Measurements from ENCODE around the gene ACBD6. TPM values are rescaled to one million over a fixed set of nuclear protein-coding genes. Genes with fewer than 3 reads are reported as not detected.

ACBD6 gene
- total RNA-seq, 1 donor from 2014 or later, result 34.4 TPM

GRCh38 chr1:180288940-180289339 is 213.4 kb downstream of the ACBD6 start:
- Histone ChIP-seq H3K27ac (no peak overlapping the region), H3K27me3 (no peaks in the 10 kb centered on the region), H3K4me1 (no peaks in the 10 kb centered on the region), H3K4me3 (no peak overlapping the region), H3K9me3 (no peaks in the 10 kb centered on the region), H3K36me3 (peaks cover 0 to 14% of the 10 kb centered on the region in 2 donors)
- DNase-seq (ENCODE audit: extremely low spot score in 2 of 2), result no peak
- TF ChIP-seq POLR2AphosphoS5 (IDR thresholded peaks at IDR 0.05; ENCODE audit: insufficient read depth in 1 of 2, low read depth in 1 of 2) (no peak), POLR2A (IDR thresholded peaks at IDR 0.05) (no peak), CTCF (IDR thresholded peaks at IDR 0.05) (no peak)
- intact Hi-C loops (cut with DNase I), result no loop called here

GRCh38 chr1:180287988-180288705 is 214.2 kb downstream of the ACBD6 start:
- no peaks in the 10 kb centered on the region for H3K9me3 ChIP-seq
- DNase-seq (ENCODE audit: extremely low spot score in 2 of 2), result no peak
- H3K4me3 ChIP-seq, result no peak overlapping the region
- TF ChIP-seq POLR2AphosphoS5 (IDR thresholded peaks at IDR 0.05; ENCODE audit: insufficient read depth in 1 of 2, low read depth in 1 of 2), result no peak
- no peak for TF ChIP-seq POLR2A (IDR thresholded peaks at IDR 0.05)
- TF ChIP-seq CTCF (IDR thresholded peaks at IDR 0.05), result no peak
- peaks cover 0 to 14% of the 10 kb centered on the region in 2 donors for H3K36me3 ChIP-seq
- no peaks in the 10 kb centered on the region for H3K27me3 ChIP-seq
- no peak overlapping the region for H3K27ac ChIP-seq
- peaks cover under 1% of the 10 kb centered on the region for H3K4me1 ChIP-seq
- intact Hi-C loops (cut with DNase I), result no loop called here

- Histone ChIP-seq H3K27ac (no peak overlapping the region), H3K36me3 (peaks cover 0 to 14% of the 10 kb centered on the region in 2 donors), H3K27me3 (no peaks in the 10 kb centered on the region), H3K9me3 (no peaks in the 10 kb centered on the region), H3K4me3 (no peak overlapping the region), H3K4me1 (peaks cover 4% of the 10 kb centered on the region)
- intact Hi-C loops (cut with DNase I), result no loop called here
- no peak for TF ChIP-seq CTCF (IDR thresholded peaks at IDR 0.05)
- TF ChIP-seq POLR2AphosphoS5 (IDR thresholded peaks at IDR 0.05; ENCODE audit: insufficient read depth in 1 of 2, low read depth in 1 of 2), result no peak
- no peak for TF ChIP-seq POLR2A (IDR thresholded peaks at IDR 0.05)
- DNase-seq (ENCODE audit: extremely low spot score in 2 of 2), result no peak
These were observed 216.0 kb downstream of the ACBD6 start for GRCh38 chr1:180286417-180286816.

- Histone ChIP-seq H3K36me3 (peaks cover 0 to 14% of the 10 kb centered on the region in 2 donors), H3K27ac (no peak overlapping the region)
- intact Hi-C loops (cut with DNase I), result no loop called here
These were observed 219.3 kb downstream of the ACBD6 start for GRCh38 chr1:180283098-180283497.

More at GRCh38 chr1:180283098-180283497, 219.3 kb downstream of the ACBD6 start:
- Histone ChIP-seq H3K4me3 (no peak overlapping the region), H3K4me1 (peaks cover 4% of the 10 kb centered on the region), H3K9me3 (no peaks in the 10 kb centered on the region), H3K27me3 (no peaks in the 10 kb centered on the region)
- DNase-seq (ENCODE audit: extremely low spot score in 2 of 2), result no peak
- TF ChIP-seq POLR2A (IDR thresholded peaks at IDR 0.05), result no peak
- no peak for TF ChIP-seq POLR2AphosphoS5 (IDR thresholded peaks at IDR 0.05; ENCODE audit: insufficient read depth in 1 of 2, low read depth in 1 of 2)
- TF ChIP-seq CTCF (IDR thresholded peaks at IDR 0.05), result no peak

Data from vagina (tissue), 2 donors.